Measurements from ENCODE around the gene TULP4.

DNA sequence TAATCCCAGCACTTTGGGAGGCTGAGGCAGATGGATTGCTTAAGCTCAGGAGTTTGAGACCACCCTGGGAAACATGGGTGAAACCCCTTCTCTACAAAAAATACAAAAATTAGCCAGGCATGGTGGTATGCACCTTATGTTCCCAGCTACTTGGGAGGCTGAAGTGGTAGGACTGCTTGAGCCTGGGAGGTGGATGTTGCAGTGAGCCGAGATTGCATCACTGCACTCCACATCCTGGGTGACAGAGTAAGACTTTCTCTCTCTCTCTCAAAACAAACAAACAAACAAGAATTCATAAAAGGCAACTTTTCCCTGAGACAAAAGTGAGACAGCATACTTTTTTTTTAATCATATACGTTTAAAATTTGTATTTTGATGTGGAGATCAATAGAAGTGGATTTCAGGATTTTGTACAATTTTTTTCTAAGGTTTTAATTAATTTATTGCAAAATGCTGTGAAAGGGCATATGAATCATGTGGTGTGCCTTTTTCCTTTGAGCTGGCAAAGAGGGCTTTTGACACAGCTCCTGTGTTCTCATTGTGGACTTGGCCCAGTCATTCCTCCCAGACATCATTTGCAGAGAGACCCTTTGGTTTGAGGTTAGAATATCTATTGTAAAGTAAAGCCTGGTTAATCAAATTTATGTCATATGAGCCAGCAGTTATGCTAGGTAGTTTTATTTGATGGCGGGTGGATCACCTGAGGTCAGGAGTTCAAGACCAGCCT is 77.1 kb downstream of the TULP4 start:
- TF ChIP-seq, protein P1, sequence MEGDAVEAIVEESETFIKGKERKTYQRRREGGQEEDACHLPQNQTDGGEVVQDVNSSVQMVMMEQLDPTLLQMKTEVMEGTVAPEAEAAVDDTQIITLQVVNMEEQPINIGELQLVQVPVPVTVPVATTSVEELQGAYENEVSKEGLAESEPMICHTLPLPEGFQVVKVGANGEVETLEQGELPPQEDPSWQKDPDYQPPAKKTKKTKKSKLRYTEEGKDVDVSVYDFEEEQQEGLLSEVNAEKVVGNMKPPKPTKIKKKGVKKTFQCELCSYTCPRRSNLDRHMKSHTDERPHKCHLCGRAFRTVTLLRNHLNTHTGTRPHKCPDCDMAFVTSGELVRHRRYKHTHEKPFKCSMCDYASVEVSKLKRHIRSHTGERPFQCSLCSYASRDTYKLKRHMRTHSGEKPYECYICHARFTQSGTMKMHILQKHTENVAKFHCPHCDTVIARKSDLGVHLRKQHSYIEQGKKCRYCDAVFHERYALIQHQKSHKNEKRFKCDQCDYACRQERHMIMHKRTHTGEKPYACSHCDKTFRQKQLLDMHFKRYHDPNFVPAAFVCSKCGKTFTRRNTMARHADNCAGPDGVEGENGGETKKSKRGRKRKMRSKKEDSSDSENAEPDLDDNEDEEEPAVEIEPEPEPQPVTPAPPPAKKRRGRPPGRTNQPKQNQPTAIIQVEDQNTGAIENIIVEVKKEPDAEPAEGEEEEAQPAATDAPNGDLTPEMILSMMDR (tag by site-specific recombination; IDR thresholded peaks at IDR 0.05) = no peak
- TF ChIP-seq EGR2 (tag by site-specific recombination; IDR thresholded peaks at IDR 0.05; ENCODE audit: low read depth) (no peak), ZNF292 (tag by site-specific recombination; IDR thresholded peaks at IDR 0.05; ENCODE audit: borderline replicate concordance, low read depth) (no peak)

Measured in HEK293 (cell line).